Measurements from ENCODE around the gene DOCK9.

GRCh38 chr13:98972627-98973026 is 5.2 kb downstream of the DOCK9 start:
- TF ChIP-seq CTCF (IDR thresholded peaks at IDR 0.05), result no peak
- TF ChIP-seq POLR2A (IDR thresholded peaks at IDR 0.05), result no peak

All from right lobe of liver (tissue), 4 donors.